A673 (cell line): ENCODE results near the gene GPR132. TPM values are rescaled to one million over a fixed set of nuclear protein-coding genes. Genes with fewer than 3 reads are reported as not detected.

Experiments
- BruUV-seq: library from RNA; stranded (reverse); fragments of 400-500 nt; replicated peaks from 2 replicates; lab custom pipeline; 2021; lab: Mats Ljungman, UMichigan
- CTCF ChIA-PET: fragments of 300-600 bp; sonication (Branson Sonifier 250); formaldehyde crosslinking; loops from one replicate; lab custom pipeline; 2022; ENCODE audit warnings: antibody characterized with exemption; lab: Charles Lee
- POLR2A ChIA-PET: fragments of 300-600 bp; sonication (Branson Sonifier 250); formaldehyde crosslinking; loops from one replicate; lab custom pipeline; 2022; ENCODE audit warnings: antibody characterized with exemption; ENCODE audit not compliant: low non-redundant PET; lab: Charles Lee
- DNase-seq: peaks from one replicate; pipeline ENCODE4 v3.0.0-alpha.2; 2015; ENCODE audit warnings: low spot score
- H3K27ac ChIP-seq: fragments of 200-600 bp; sonication (generic); 2 replicates; pipeline ENCODE4 v1.5.1; 2016; ENCODE audit warnings: mixed run types, low read depth, mild to moderate bottlenecking, mixed read lengths, antibody characterized with exemption, low read length; ENCODE audit not compliant: poor library complexity, severe bottlenecking
- H3K27me3 ChIP-seq: fragments of 200-600 bp; sonication (generic); replicated peaks from 2 replicates; pipeline ENCODE4 v1.6.1; 2017; ENCODE audit warnings: mixed run types, low read depth, mild to moderate bottlenecking, mixed read lengths, antibody characterized with exemption, low read length; ENCODE audit not compliant: insufficient read depth, poor library complexity
- H3K36me3 ChIP-seq: fragments of 200-600 bp; sonication (generic); 2 replicates; pipeline ENCODE4 v1.6.1; 2016; ENCODE audit warnings: mixed run types, mild to moderate bottlenecking, mixed read lengths, antibody characterized with exemption, low read length; ENCODE audit not compliant: insufficient read depth, poor library complexity, severe bottlenecking
- H3K4me1 ChIP-seq: fragments of 200-600 bp; sonication (generic); 2 replicates; pipeline ENCODE4 v1.6.1; 2017; ENCODE audit warnings: mixed run types, mild to moderate bottlenecking, mixed read lengths, antibody characterized with exemption, low read length; ENCODE audit not compliant: insufficient read depth, poor library complexity, severe bottlenecking
- H3K4me3 ChIP-seq: fragments of 200-600 bp; sonication (generic); 2 replicates; pipeline ENCODE4 v1.5.1; 2016; ENCODE audit warnings: low read depth, mixed run types, mild to moderate bottlenecking, mixed read lengths, low read length; ENCODE audit not compliant: poor library complexity, severe bottlenecking
- H3K9me3 ChIP-seq: fragments of 200-600 bp; sonication (generic); 2 replicates; pipeline ENCODE4 v1.6.1; 2016; ENCODE audit warnings: mixed run types, low read depth, mild to moderate bottlenecking, mixed read lengths, antibody characterized with exemption, low read length; ENCODE audit not compliant: poor library complexity, severe bottlenecking
- CTCF ChIP-seq: fragments of 300-800, 200-600 bp; sonication (generic); conservative IDR thresholded peaks from 2 replicates; pipeline ENCODE4 v1.5.1; 2017; ENCODE audit warnings: low read depth, mild to moderate bottlenecking, antibody characterized with exemption, low read length, moderate library complexity, mixed read lengths
- EZH2 ChIP-seq: fragments of 200-600 bp; sonication (generic); IDR thresholded peaks from 2 replicates; pipeline ENCODE4 v1.6.1; 2017; ENCODE audit warnings: borderline replicate concordance, low read depth, mild to moderate bottlenecking, mixed read lengths, antibody characterized with exemption, low read length; ENCODE audit not compliant: poor library complexity, severe bottlenecking
- intact Hi-C: fragments of 100-400 bp; cut with micrococcal nuclease; formaldehyde crosslinking; loops from one replicate; pipeline ENCODE4 v1.10.0; 2022; ENCODE audit not compliant: unreplicated experiment
- total RNA-seq: library from RNA; stranded (reverse); gene quantifications from 2 replicates; pipeline ENCODE4 v1.2.3, GENCODE V29; 2021

The GPR132 gene
- total RNA-seq, 1 experiment from 2014 or later = not detected

- Histone ChIP-seq H3K4me3 (no peak overlapping the region), H3K27ac (no peak overlapping the region), H3K36me3 (no peaks in the 10 kb centered on the region), H3K27me3 (no peaks in the 10 kb centered on the region), H3K4me1 (no peaks in the 10 kb centered on the region), H3K9me3 (no peaks in the 10 kb centered on the region)
- ChIA-PET POLR2A (no interaction called here), CTCF (no interaction called here)
- TF ChIP-seq CTCF = no peak
- no peak for TF ChIP-seq EZH2
- BruUV-seq = no TSS peak
- intact Hi-C loops = no loop called here
- peak; percentile 52 for DNase-seq
These were observed 14.7 kb downstream of the GPR132 start for GRCh38 chr14:105050551-105050897.

- ChIA-PET POLR2A (no interaction called here), CTCF (no interaction called here)
- H3K27ac ChIP-seq = no peak overlapping the region
- DNase-seq = no peak
- TF ChIP-seq CTCF = no peak
- TF ChIP-seq EZH2 = no peak
- H3K36me3 ChIP-seq = no peaks in the 10 kb centered on the region
- H3K9me3 ChIP-seq = no peaks in the 10 kb centered on the region
- BruUV-seq = no TSS peak
- H3K4me3 ChIP-seq = no peak overlapping the region
- intact Hi-C loops = loop anchor here (5.0 kb wide), 1 partner anchor 283 kb away; no protein-coding TSS in a partner anchor
- H3K27me3 ChIP-seq = no peaks in the 10 kb centered on the region
- H3K4me1 ChIP-seq = no peaks in the 10 kb centered on the region
These were observed 15.3 kb downstream of the GPR132 start for GRCh38 chr14:105049753-105050550.

- intact Hi-C loops = loop anchor here (5.0 kb wide), 1 partner anchor 280 kb away; no protein-coding TSS in a partner anchor
- Histone ChIP-seq H3K27ac (no peak overlapping the region), H3K36me3 (no peaks in the 10 kb centered on the region), H3K27me3 (no peaks in the 10 kb centered on the region), H3K4me3 (no peak overlapping the region), H3K9me3 (no peaks in the 10 kb centered on the region), H3K4me1 (no peaks in the 10 kb centered on the region)
- TF ChIP-seq CTCF (no peak), EZH2 (no peak)
- BruUV-seq = no TSS peak
- CTCF ChIA-PET = no interaction called here
- DNase-seq = no peak
- POLR2A ChIA-PET = interaction anchor here (0.6 kb wide), 1 partner anchor 1210 kb away, joined by 5 read pairs; no protein-coding TSS in a partner anchor
These were observed 17.8 kb downstream of the GPR132 start for GRCh38 chr14:105047283-105048016.
